ENCODE data around the gene DAPL1.

DNA sequence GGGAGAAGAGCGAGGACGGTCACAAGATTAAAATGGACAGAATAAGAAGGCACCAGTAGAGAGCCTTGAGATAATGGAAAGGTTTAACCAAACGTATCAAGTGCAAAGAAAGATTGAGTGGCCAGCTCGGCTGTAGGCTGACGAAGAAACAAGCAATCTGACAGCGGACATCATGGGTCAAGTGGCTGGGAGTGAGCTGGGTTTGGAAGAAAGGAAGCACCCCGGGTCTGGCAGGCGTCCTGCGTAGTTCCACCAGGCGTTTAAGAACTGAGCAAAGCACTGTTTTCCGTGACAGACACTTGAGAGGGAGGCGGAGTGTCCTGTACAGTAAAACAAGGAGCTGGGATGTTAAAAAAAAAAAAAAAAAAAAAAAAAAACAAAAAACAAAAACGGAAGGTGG, 27.1 kb downstream of the DAPL1 start:
- TF ChIP-seq, protein P1, sequence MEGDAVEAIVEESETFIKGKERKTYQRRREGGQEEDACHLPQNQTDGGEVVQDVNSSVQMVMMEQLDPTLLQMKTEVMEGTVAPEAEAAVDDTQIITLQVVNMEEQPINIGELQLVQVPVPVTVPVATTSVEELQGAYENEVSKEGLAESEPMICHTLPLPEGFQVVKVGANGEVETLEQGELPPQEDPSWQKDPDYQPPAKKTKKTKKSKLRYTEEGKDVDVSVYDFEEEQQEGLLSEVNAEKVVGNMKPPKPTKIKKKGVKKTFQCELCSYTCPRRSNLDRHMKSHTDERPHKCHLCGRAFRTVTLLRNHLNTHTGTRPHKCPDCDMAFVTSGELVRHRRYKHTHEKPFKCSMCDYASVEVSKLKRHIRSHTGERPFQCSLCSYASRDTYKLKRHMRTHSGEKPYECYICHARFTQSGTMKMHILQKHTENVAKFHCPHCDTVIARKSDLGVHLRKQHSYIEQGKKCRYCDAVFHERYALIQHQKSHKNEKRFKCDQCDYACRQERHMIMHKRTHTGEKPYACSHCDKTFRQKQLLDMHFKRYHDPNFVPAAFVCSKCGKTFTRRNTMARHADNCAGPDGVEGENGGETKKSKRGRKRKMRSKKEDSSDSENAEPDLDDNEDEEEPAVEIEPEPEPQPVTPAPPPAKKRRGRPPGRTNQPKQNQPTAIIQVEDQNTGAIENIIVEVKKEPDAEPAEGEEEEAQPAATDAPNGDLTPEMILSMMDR (IDR thresholded peaks at IDR 0.05; ENCODE audit: poor library complexity): no peak
- TF ChIP-seq EZH2 (IDR thresholded peaks at IDR 0.05; ENCODE audit: borderline replicate concordance) (no peak), EZH2phosphoT487 (IDR thresholded peaks at IDR 0.05; ENCODE audit: low read depth, severe bottlenecking, unreplicated experiment) (no peak)

Measured in hepatocyte (in vitro differentiated cells).